Vagina (tissue), 2 donors: Measurements from ENCODE around the gene ERP29.

Experiments used
- POLR2AphosphoS5 ChIP-seq, 2 donors: sonication (generic); formaldehyde crosslinking; IDR thresholded peaks; one replicate each; pipeline ENCODE4 v1.9.0; 2017; ENCODE audit warnings: antibody characterized with exemption in 2 of 2, mild to moderate bottlenecking in 2 of 2, low read depth in 1 of 2; ENCODE audit not compliant: insufficient read depth in 1 of 2
- TF ChIP-seq, protein P1 (sequence below), 3 experiments: fragments of 450-650 bp in 2 of 3; fragments of 200-600 bp in 1 of 3; sonication (generic) in 1 of 3; IDR thresholded peaks; one replicate each; pipeline ENCODE4 v1.5.1; 2017 to 2019; ENCODE audit warnings: antibody characterized with exemption in 3 of 3, mild to moderate bottlenecking in 2 of 3, moderate library complexity in 2 of 3

DNA sequence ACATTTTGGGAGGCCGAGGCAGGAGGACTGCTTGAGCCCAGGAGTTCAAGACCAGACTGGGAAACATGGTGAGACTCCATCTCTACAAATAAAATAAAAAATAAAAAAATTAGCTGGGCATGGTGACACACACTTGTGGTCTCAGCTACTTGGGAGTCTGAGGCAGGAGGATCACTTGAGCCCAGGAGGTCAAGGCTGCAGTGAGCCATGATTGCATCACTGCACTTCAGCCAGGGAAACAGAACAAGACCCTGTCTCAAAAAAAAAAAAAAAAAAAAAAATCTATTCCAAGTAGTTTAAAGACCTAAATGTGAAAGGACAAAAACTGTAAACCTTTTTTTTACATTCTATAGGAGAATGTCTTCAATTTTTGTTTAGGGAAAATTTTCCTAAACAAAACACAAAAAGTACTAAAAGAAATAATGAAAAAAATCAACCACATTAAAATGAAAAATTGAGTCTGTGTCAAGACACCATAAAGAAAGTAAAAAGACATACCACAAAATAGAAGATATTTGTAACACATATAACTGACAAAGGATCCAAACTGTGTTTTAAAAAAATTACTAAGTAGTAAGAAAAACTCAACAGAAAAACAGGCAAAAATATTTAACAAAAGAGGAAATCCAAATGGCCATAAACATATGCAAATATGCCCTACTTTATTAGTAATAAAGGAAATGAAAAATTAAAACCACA lies 17.3 kb upstream of the ERP29 start:
- TF ChIP-seq POLR2AphosphoS5 (IDR thresholded peaks at IDR 0.05; ENCODE audit: insufficient read depth in 1 of 2, low read depth in 1 of 2): no peak
- TF ChIP-seq, protein P1, sequence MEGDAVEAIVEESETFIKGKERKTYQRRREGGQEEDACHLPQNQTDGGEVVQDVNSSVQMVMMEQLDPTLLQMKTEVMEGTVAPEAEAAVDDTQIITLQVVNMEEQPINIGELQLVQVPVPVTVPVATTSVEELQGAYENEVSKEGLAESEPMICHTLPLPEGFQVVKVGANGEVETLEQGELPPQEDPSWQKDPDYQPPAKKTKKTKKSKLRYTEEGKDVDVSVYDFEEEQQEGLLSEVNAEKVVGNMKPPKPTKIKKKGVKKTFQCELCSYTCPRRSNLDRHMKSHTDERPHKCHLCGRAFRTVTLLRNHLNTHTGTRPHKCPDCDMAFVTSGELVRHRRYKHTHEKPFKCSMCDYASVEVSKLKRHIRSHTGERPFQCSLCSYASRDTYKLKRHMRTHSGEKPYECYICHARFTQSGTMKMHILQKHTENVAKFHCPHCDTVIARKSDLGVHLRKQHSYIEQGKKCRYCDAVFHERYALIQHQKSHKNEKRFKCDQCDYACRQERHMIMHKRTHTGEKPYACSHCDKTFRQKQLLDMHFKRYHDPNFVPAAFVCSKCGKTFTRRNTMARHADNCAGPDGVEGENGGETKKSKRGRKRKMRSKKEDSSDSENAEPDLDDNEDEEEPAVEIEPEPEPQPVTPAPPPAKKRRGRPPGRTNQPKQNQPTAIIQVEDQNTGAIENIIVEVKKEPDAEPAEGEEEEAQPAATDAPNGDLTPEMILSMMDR (IDR thresholded peaks at IDR 0.05): no peak
